GM06990 (cell line): ENCODE data around the gene MFSD2B.

ENCODE experiments used
- DNase-seq: peaks from one replicate; pipeline ENCODE4 v3.0.0-alpha.2; 2011; ENCODE audit not compliant: insufficient read length; ENCODE audit errors: extremely low read depth
- H3K27me3 ChIP-seq: replicated peaks from 2 replicates; pipeline ENCODE4 v1.6.0; 2011; ENCODE audit warnings: low read length; ENCODE audit not compliant: control insufficient read depth, insufficient read depth
- H3K36me3 ChIP-seq: 2 replicates; pipeline ENCODE4 v1.5.1; 2011; ENCODE audit warnings: low read length; ENCODE audit not compliant: control insufficient read depth, insufficient read depth
- H3K4me3 ChIP-seq: replicated peaks from 2 replicates; pipeline ENCODE4 v1.5.1; 2011; ENCODE audit warnings: low read depth, mild to moderate bottlenecking, control low read depth, low read length
- CTCF ChIP-seq: IDR thresholded peaks from 2 replicates; pipeline ENCODE4 v1.5.1; 2011; ENCODE audit warnings: low read length, control low read depth, mild to moderate bottlenecking, inconsistent platforms; ENCODE audit not compliant: insufficient read depth, poor library complexity, severe bottlenecking

Gene MFSD2B

GRCh38 chr2:24046930-24047702 is 37.2 kb downstream of the MFSD2B start, which contains the start of gene WDCP:
Gene WDCP (minus strand): TSS chr2:24047391. CDS start chr2:24039494, 7,897 bp downstream.
- Histone ChIP-seq H3K27me3 (no peaks in the 10 kb centered on the region), H3K36me3 (no peaks in the 10 kb centered on the region), H3K4me3 (peak within 1 kb of the TSS; percentile 80)
- peak; percentile 87 for DNase-seq
- no peak for TF ChIP-seq CTCF

- DNase-seq, result no peak
- Histone ChIP-seq H3K36me3 (no peaks in the 10 kb centered on the region), H3K4me3 (no peak overlapping the region), H3K27me3 (no peaks in the 10 kb centered on the region)
- TF ChIP-seq CTCF, result no peak
Measured at GRCh38 chr2:24047703-24048033, 37.8 kb downstream of the MFSD2B start.

- no peak for TF ChIP-seq CTCF
- no peak for DNase-seq
- H3K4me3 ChIP-seq, result peak overlapping the region; percentile 70
- H3K27me3 ChIP-seq, result no peaks in the 10 kb centered on the region
- H3K36me3 ChIP-seq, result no peaks in the 10 kb centered on the region
Measured at GRCh38 chr2:24048769-24049484, 39.0 kb downstream of the MFSD2B start.

GRCh38 chr2:24049485-24050021 is 39.7 kb downstream of the MFSD2B start, which contains the start of gene FKBP1B:
Gene FKBP1B (plus strand): TSS chr2:24049741. CDS start chr2:24049850, 109 bp downstream.
- no peaks in the 10 kb centered on the region for H3K27me3 ChIP-seq
- peak within 1 kb of the TSS; percentile 70 for H3K4me3 ChIP-seq
- DNase-seq, result peak; percentile 78
- no peaks in the 10 kb centered on the region for H3K36me3 ChIP-seq
- no peak for TF ChIP-seq CTCF

- no peak for TF ChIP-seq CTCF
- DNase-seq, result peak; percentile 20
- Histone ChIP-seq H3K27me3 (no peaks in the 10 kb centered on the region), H3K4me3 (peak overlapping the region; percentile 70), H3K36me3 (no peaks in the 10 kb centered on the region)
Measured at GRCh38 chr2:24050041-24050979, 40.4 kb downstream of the MFSD2B start.
